ENCODE measurements around the gene GCNT3.

GCNT3 gene

GRCh38 chr15:59656897-59657634 lies 45.5 kb downstream of the GCNT3 start, which contains the start of gene GTF2A2:
Gene GTF2A2, minus strand, starts transcription at chr15:59657515. Its CDS starts 5,238 bp downstream, at chr15:59652277.
- in situ Hi-C loops (cut with HindIII; ENCODE audit: low sequenced_read_pairs): no loop called here
- H3K4me3 ChIP-seq (ENCODE audit: low read depth, low read length): peak within 1 kb of the TSS; percentile 87
- DNase-seq (ENCODE audit: low read depth): peak; percentile 82
- TF ChIP-seq CTCF (IDR thresholded peaks at IDR 0.05; ENCODE audit: low read depth, low read length, missing control alignments): no peak

- TF ChIP-seq CTCF (IDR thresholded peaks at IDR 0.05; ENCODE audit: low read depth, low read length, missing control alignments): no peak
- DNase-seq (ENCODE audit: low read depth): no peak
- in situ Hi-C loops (cut with HindIII; ENCODE audit: low sequenced_read_pairs): no loop called here
- H3K4me3 ChIP-seq (ENCODE audit: low read depth, low read length): peak overlapping the region; percentile 87
Observed at GRCh38 chr15:59657635-59658125, 46.1 kb downstream of the GCNT3 start.

GRCh38 chr15:59659366-59659765 lies 47.8 kb downstream of the GCNT3 start:
- in situ Hi-C loops (cut with HindIII; ENCODE audit: low sequenced_read_pairs): no loop called here
- no peak for TF ChIP-seq CTCF (IDR thresholded peaks at IDR 0.05; ENCODE audit: low read depth, low read length, missing control alignments)
- no peak for DNase-seq (ENCODE audit: low read depth)
- no peak overlapping the region for H3K4me3 ChIP-seq (ENCODE audit: low read depth, low read length)

GRCh38 chr15:59662260-59662659 lies 50.7 kb downstream of the GCNT3 start:
- no peak overlapping the region for H3K4me3 ChIP-seq (ENCODE audit: low read depth, low read length)
- in situ Hi-C loops (cut with HindIII; ENCODE audit: low sequenced_read_pairs): no loop called here
- DNase-seq (ENCODE audit: low read depth): peak; percentile 24
- no peak for TF ChIP-seq CTCF (IDR thresholded peaks at IDR 0.05; ENCODE audit: low read depth, low read length, missing control alignments)

- no peak for TF ChIP-seq CTCF (IDR thresholded peaks at IDR 0.05; ENCODE audit: low read depth, low read length, missing control alignments)
- DNase-seq (ENCODE audit: low read depth): no peak
- H3K4me3 ChIP-seq (ENCODE audit: low read depth, low read length): no peak overlapping the region
- in situ Hi-C loops (cut with HindIII; ENCODE audit: low sequenced_read_pairs): no loop called here
Observed at GRCh38 chr15:59668556-59668955, 57.0 kb downstream of the GCNT3 start.

Data from astrocyte of the cerebellum (primary cell).